Cardiac septum (tissue), 1 donor: ENCODE data around the gene MAP3K21. TPM values are rescaled to one million over a fixed set of nuclear protein-coding genes. Genes with fewer than 3 reads are reported as not detected.

Source experiments
- DNase-seq: peaks from one replicate; pipeline ENCODE4 v3.0.0-alpha.2; 2020; ENCODE audit warnings: low spot score
- intact Hi-C: fragments of 100-400 bp; cut with DNase I; formaldehyde crosslinking; loops from one replicate; pipeline ENCODE4 v1.14.0; 2022
- long read RNA-seq: library from polyadenylated mRNA; unstranded; transcript quantifications from one replicate; pipeline ENCODE4 v2.0.0, GENCODE V29; 2021
- total RNA-seq: library from RNA; stranded (reverse); fragmentation: NEBNext Ultra II Directional; extraction: Animal tissue kit (Norgen Biotek cat#: 25700); gene quantifications from one replicate; pipeline ENCODE4 v1.2.1, GENCODE V29; 2021
- donor health status: DM: no; HTN: no; CAD: no.

MAP3K21 gene
- 0.27 TPM for total RNA-seq
- long read RNA-seq: 0 reads

GRCh38 chr1:233327651-233328141 lies at the start of gene MAP3K21:
Gene MAP3K21, plus strand, starts transcription at chr1:233327724. Its CDS starts 305 bp downstream, at chr1:233328029.
- DNase-seq: no peak

GRCh38 chr1:233278631-233279030 lies 48.9 kb upstream of the MAP3K21 start:
- no peak for DNase-seq
- intact Hi-C loops: no loop called here

More at GRCh38 chr1:233327651-233328141, at the start of gene MAP3K21:
- intact Hi-C loops: no loop called here

GRCh38 chr1:233279971-233280370 lies 47.6 kb upstream of the MAP3K21 start:
- no peak for DNase-seq
- intact Hi-C loops: no loop called here

- no peak for DNase-seq
- intact Hi-C loops: no loop called here
These were observed 45.6 kb upstream of the MAP3K21 start for GRCh38 chr1:233281711-233282581.

- intact Hi-C loops: no loop called here
- no peak for DNase-seq
These were observed 45.0 kb upstream of the MAP3K21 start for GRCh38 chr1:233282582-233282886.

- intact Hi-C loops: no loop called here
- DNase-seq: no peak
These were observed 37.8 kb upstream of the MAP3K21 start for GRCh38 chr1:233289676-233290075.

GRCh38 chr1:233290396-233291034 lies 37.0 kb upstream of the MAP3K21 start:
- no peak for DNase-seq
- intact Hi-C loops: no loop called here

- no peak for DNase-seq
- intact Hi-C loops: no loop called here
These were observed 33.7 kb upstream of the MAP3K21 start for GRCh38 chr1:233293556-233294446.

- intact Hi-C loops: no loop called here
- DNase-seq: no peak
These were observed 32.6 kb upstream of the MAP3K21 start for GRCh38 chr1:233294913-233295236.

- no peak for DNase-seq
These were observed 32.1 kb upstream of the MAP3K21 start, which contains the start of gene PCNX2 for GRCh38 chr1:233295237-233295974. Gene PCNX2, minus strand, starts transcription at chr1:233295725. Its CDS starts 247 bp downstream, at chr1:233295478.

GRCh38 chr1:233295975-233296322 lies 31.6 kb upstream of the MAP3K21 start:
- intact Hi-C loops: no loop called here
- DNase-seq: no peak

More at GRCh38 chr1:233295237-233295974, 32.1 kb upstream of the MAP3K21 start, which contains the start of gene PCNX2:
- intact Hi-C loops: no loop called here

GRCh38 chr1:233299450-233299849 lies 28.1 kb upstream of the MAP3K21 start:
- DNase-seq: no peak
- intact Hi-C loops: no loop called here

- no peak for DNase-seq
- intact Hi-C loops: no loop called here
These were observed 27.2 kb upstream of the MAP3K21 start for GRCh38 chr1:233300326-233300725.

- no peak for DNase-seq
- intact Hi-C loops: no loop called here
These were observed 22.9 kb upstream of the MAP3K21 start for GRCh38 chr1:233304489-233305102.

GRCh38 chr1:233313434-233314155 lies 13.9 kb upstream of the MAP3K21 start:
- no peak for DNase-seq
- intact Hi-C loops: no loop called here

- intact Hi-C loops: no loop called here
- DNase-seq: no peak
These were observed 11.7 kb upstream of the MAP3K21 start for GRCh38 chr1:233315718-233316301.

GRCh38 chr1:233316473-233316872 lies 11.1 kb upstream of the MAP3K21 start:
- no peak for DNase-seq
- intact Hi-C loops: no loop called here

GRCh38 chr1:233319272-233319671 lies 8.3 kb upstream of the MAP3K21 start:
- intact Hi-C loops: no loop called here
- DNase-seq: no peak
